Measurements from ENCODE around the gene PCDHGA1. TPM values are rescaled to one million over a fixed set of nuclear protein-coding genes. Genes with fewer than 3 reads are reported as not detected.

Gene PCDHGA1
- total RNA-seq, 6 experiments from 2014 or later: 0.04 to 0.18 (median 0.12) TPM; not detected in 1

GRCh38 chr5:141511771-141512325 lies 181.5 kb downstream of the PCDHGA1 start:
- ATAC-seq (no peak), DNase-seq (no peak)
- peaks cover 0 to 10% (median 3%) of the 10 kb centered on the region in 4 donors for H3K36me3 ChIP-seq
- peak overlapping the region in 1 of 3 donors; percentile 31 for H3K4me3 ChIP-seq
- 45% methylated on average over 2 of the region's 4 CpGs for WGBS (ENCODE audit: insufficient coverage, low coverage, low lambda C conversion rate, missing lambda C conversion rate)
- peaks cover 0 to 11% (median 0%) of the 10 kb centered on the region in 4 donors for H3K4me1 ChIP-seq
- intact Hi-C loops (cut with DNase I): no loop called here
- TF ChIP-seq CTCF (IDR thresholded peaks at IDR 0.05) (no peak), POLR2A (IDR thresholded peaks at IDR 0.05) (no peak)
- H3K27me3 ChIP-seq: no peaks in the 10 kb centered on the region
- H3K9me3 ChIP-seq: no peaks in the 10 kb centered on the region
- peak overlapping the region in 1 of 3 donors; percentile 87 for H3K27ac ChIP-seq

GRCh38 chr5:141512390-141512910 lies 182.1 kb downstream of the PCDHGA1 start:
- Histone ChIP-seq H3K9me3 (no peaks in the 10 kb centered on the region), H3K36me3 (peaks cover 0 to 10% (median 5%) of the 10 kb centered on the region in 4 donors), H3K4me1 (peaks cover 0 to 11% (median 0%) of the 10 kb centered on the region in 4 donors), H3K4me3 (peak overlapping the region; percentile 31 to 45 (median 38)), H3K27ac (peak overlapping the region in 2 of 3 donors; percentile 69 to 87), H3K27me3 (no peaks in the 10 kb centered on the region)
- DNase-seq (peak; percentile 82 to 85 (median 84)), ATAC-seq (peak; percentile 65 to 76 (median 72))
- peak; percentile 65 to 88 (median 84) for TF ChIP-seq CTCF (IDR thresholded peaks at IDR 0.05)
- no peak for TF ChIP-seq POLR2A (IDR thresholded peaks at IDR 0.05)
- intact Hi-C loops (cut with DNase I): no loop called here
- 3% methylated on average over 11 of the region's 28 CpGs for WGBS (ENCODE audit: insufficient coverage, low coverage, low lambda C conversion rate, missing lambda C conversion rate)

- intact Hi-C loops (cut with DNase I): no loop called here
- Histone ChIP-seq H3K4me1 (peaks cover 0 to 11% (median 0%) of the 10 kb centered on the region in 4 donors), H3K27me3 (no peaks in the 10 kb centered on the region), H3K36me3 (peaks cover 0 to 15% (median 7%) of the 10 kb centered on the region in 4 donors), H3K27ac (peak overlapping the region; percentile 40 to 87 (median 69)), H3K9me3 (no peaks in the 10 kb centered on the region), H3K4me3 (peak overlapping the region; percentile 31 to 45 (median 38))
- peak; percentile 37 to 47 (median 42) for ATAC-seq
- WGBS (ENCODE audit: insufficient coverage, low coverage, low lambda C conversion rate, missing lambda C conversion rate): 13% methylated on average over 22 of the region's 43 CpGs
- TF ChIP-seq POLR2A (IDR thresholded peaks at IDR 0.05) (no peak), CTCF (IDR thresholded peaks at IDR 0.05) (no peak)
- DNase-seq: peak in 1 of 3 donors; percentile 52
Observed at GRCh38 chr5:141512911-141513626, 182.8 kb downstream of the PCDHGA1 start.

- 19% methylated on average over 13 of the region's 29 CpGs for WGBS (ENCODE audit: insufficient coverage, low coverage, low lambda C conversion rate, missing lambda C conversion rate)
- peak overlapping the region; percentile 40 to 87 (median 69) for H3K27ac ChIP-seq
- DNase-seq: peak in 2 of 3 donors; percentile 64 to 74
- peaks cover 0 to 18% (median 8%) of the 10 kb centered on the region in 4 donors for H3K36me3 ChIP-seq
- no peak for TF ChIP-seq CTCF (IDR thresholded peaks at IDR 0.05)
- TF ChIP-seq POLR2A (IDR thresholded peaks at IDR 0.05): no peak
- H3K9me3 ChIP-seq: no peaks in the 10 kb centered on the region
- intact Hi-C loops (cut with DNase I): no loop called here
- ATAC-seq: peak; percentile 43 to 56 (median 46)
- peak overlapping the region; percentile 31 to 45 (median 38) for H3K4me3 ChIP-seq
- H3K27me3 ChIP-seq: no peaks in the 10 kb centered on the region
- peaks cover 0 to 11% (median 0%) of the 10 kb centered on the region in 4 donors for H3K4me1 ChIP-seq
Observed at GRCh38 chr5:141513627-141514329, 183.5 kb downstream of the PCDHGA1 start.

Measured in right lobe of liver (tissue), 6 donors.